GM06990 (cell line): Measurements from ENCODE around the gene RAD54L2.
A peak's percentile ranks its signal among the peaks of the same experiment; 100 is the strongest.

ENCODE experiments used
- DNase-seq: peaks from one replicate; pipeline ENCODE4 v3.0.0-alpha.2; 2011; ENCODE audit not compliant: insufficient read length; ENCODE audit errors: extremely low read depth
- H3K27me3 ChIP-seq: replicated peaks from 2 replicates; pipeline ENCODE4 v1.6.0; 2011; ENCODE audit warnings: low read length; ENCODE audit not compliant: control insufficient read depth, insufficient read depth
- H3K36me3 ChIP-seq: 2 replicates; pipeline ENCODE4 v1.5.1; 2011; ENCODE audit warnings: low read length; ENCODE audit not compliant: control insufficient read depth, insufficient read depth
- H3K4me3 ChIP-seq: replicated peaks from 2 replicates; pipeline ENCODE4 v1.5.1; 2011; ENCODE audit warnings: low read depth, mild to moderate bottlenecking, control low read depth, low read length
- CTCF ChIP-seq: IDR thresholded peaks from 2 replicates; pipeline ENCODE4 v1.5.1; 2011; ENCODE audit warnings: low read length, control low read depth, mild to moderate bottlenecking, inconsistent platforms; ENCODE audit not compliant: insufficient read depth, poor library complexity, severe bottlenecking

Gene RAD54L2

DNA sequence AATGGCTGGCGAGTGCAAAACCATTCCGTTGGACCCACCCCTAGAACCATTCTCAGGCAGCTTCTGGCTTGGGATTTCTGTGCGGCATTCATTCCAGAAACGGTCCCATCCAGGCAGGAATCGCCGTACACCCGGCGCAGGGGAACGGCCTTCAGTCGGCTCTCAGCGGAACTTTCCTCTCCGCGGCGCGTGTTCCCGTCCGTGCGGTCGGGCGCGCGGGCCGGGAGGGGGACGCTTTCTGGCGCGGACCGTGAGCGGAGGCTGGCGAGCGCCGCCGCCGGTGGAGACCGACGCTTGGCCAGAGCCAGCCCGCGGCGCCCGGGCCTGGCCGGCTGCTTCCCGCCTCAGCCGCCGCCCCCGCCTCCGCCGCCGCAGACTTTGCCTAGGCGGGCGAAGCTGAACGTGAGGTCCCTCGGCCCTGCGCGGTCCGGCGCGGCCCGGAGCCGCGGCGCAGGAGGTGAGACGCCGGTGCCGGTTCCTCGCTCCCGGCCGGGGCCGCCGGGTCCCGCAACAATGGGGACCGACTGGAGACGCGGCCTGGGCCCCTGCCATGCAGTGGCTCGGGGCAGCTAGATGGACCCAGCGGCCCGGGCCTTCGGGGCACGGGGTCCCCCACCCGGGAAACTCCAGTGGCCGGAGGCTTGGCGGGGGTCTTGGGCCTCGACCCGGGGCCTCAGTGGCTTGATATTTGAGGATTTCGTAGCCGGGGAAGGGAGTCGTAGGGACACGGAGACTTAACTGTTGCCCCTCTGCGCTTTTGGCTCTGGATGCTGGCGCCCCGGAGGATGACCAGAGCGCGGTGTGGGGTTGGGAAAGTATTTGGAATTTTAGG is at the start of gene RAD54L2:
Gene RAD54L2 (plus strand): TSS at position 261 of the 832 bp plus-strand sequence. CDS start 51,702 bp downstream, outside the sequence.
- no peaks in the 10 kb centered on the region; the same call in 1 of the 2 replicates for H3K36me3 ChIP-seq

GRCh38 chr3:51498876-51499738 is 39.4 kb upstream of the RAD54L2 start:
- DNase-seq, result peak; percentile 89
- H3K4me3 ChIP-seq, result peak overlapping the region; percentile 82
- no peaks in the 10 kb centered on the region for H3K27me3 ChIP-seq
- no peak for TF ChIP-seq CTCF
- no peaks in the 10 kb centered on the region; the same call in 1 of the 2 replicates for H3K36me3 ChIP-seq

More for the DNA sequence above, at the start of gene RAD54L2:
- Histone ChIP-seq H3K27me3 (no peaks in the 10 kb centered on the region), H3K4me3 (peak within 1 kb of the TSS; percentile 85)
- DNase-seq, result peak; percentile 88
- no peak for TF ChIP-seq CTCF

DNA sequence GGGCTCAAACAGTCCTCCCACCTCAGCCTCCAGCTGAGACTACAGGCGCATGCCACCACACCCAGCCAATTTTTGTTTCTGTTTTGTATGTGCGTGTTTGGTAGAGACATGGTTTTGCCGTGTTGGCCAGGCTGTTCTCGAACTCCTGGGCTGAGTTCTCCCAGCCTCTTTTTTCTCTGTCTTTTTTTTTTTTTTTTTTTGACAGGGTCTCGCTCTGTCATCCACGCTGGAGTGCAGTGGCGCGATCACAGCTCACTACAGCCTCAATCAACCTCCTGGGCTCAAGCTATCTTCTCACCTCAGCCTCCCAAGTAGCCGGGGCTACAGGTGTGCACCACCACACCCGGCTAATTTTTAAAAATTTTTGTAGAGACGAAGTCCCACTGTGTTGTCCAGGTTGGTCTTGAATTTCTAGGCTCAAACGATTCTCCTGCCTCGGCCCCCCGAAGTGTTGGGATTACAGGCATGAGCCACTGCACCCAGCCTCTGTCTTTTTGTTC is 37.8 kb upstream of the RAD54L2 start:
- peak overlapping the region; percentile 43 for H3K4me3 ChIP-seq

DNA sequence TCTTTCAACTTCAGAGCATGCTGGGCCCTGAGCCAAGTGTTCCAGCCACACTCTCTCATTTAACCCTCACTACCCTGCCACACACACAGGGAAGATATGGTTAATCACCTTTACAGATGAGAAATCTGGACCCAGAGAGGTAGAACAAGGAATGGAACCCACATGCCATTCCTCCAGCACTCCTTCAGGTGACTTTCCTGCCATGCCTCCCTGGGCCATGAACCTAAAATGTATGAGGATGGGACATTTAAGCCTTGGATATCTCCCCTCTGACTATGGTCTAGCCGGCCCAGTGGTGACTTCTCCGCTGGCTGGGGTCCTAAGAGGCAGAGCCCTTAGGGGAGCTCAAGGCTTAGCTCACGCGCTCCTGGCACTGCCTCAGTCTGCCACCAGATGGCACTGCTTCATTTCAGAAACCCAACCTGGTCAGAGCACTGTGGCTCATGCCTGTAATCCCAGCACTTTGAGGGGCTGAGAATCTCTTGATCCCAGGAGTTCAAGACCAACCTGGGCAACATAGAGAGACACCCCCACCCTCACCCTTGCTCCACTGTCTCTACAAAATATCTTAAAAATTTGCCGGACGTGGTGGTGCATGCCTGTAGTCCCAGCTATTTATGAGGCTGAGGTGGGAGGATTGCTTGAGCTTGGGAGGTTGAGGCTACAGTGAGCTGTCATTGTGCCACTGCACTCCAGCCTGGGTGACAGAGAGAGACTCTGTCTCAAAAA is 36.5 kb upstream of the RAD54L2 start:
- TF ChIP-seq CTCF, result peak; percentile 91

More for the DNA sequence above, 37.8 kb upstream of the RAD54L2 start:
- Histone ChIP-seq H3K27me3 (no peaks in the 10 kb centered on the region), H3K36me3 (no peaks in the 10 kb centered on the region; the same call in 1 of the 2 replicates)
- DNase-seq, result peak; percentile 25
- TF ChIP-seq CTCF, result no peak

DNA sequence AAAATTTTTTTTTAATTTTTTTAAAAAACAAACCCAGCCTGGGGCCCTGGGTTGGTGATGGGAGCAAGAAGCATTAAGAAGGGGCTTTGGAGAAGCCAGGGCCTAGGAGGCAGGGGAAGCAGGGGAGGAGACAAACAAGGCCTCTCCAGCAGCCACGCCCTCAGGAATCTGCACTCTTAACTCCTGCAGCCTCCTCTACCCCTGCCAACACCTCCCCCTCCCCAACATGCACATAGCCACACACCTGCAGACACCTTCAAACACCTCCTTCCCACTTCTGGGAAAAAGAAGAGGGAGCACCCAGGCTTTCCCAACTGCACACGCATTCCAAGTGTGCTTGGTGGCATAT is 36.0 kb upstream of the RAD54L2 start:
- Histone ChIP-seq H3K4me3 (no peak overlapping the region), H3K27me3 (no peaks in the 10 kb centered on the region), H3K36me3 (no peaks in the 10 kb centered on the region)
- TF ChIP-seq CTCF, result no peak
- no peak for DNase-seq

More for the DNA sequence above, 36.5 kb upstream of the RAD54L2 start:
- no peak overlapping the region for H3K4me3 ChIP-seq
- H3K27me3 ChIP-seq, result no peaks in the 10 kb centered on the region
- H3K36me3 ChIP-seq, result no peaks in the 10 kb centered on the region
- DNase-seq, result peak; percentile 50
